Activated T-helper 1 cell treated with Interleukin-2 at 50 U/mL for 16 hours (primary cell): ENCODE data around the gene PLPPR1.
"Not testable (repeated sequence)": the region's sequence is repeated elsewhere in the genome, so short reads cannot be mapped to it uniquely, and the experiment has no call there.

ENCODE experiments used
- DNase-seq: peaks from one replicate; pipeline ENCODE4 v3.0.0-alpha.2; 2020; ENCODE audit warnings: low read depth

The PLPPR1 gene

DNA sequence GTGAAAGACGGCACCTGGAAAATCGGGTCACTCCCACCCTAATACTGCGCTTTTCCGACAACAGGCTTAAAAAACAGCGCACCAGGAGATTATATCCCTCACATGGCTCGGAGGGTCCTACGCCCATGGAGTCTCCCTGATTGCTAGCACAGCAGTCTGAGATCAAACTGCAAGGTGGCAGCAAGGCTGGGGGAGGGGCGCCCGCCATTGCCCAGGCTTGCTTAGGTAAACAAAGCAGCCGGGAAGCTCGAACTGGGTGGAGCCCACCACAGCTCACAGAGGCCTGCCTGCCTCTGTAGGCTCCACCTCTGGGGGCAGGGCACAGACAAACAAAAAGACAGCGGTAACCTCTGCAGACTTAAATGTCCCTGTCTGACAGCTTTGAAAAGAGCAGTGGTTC is 262.5 kb downstream of the PLPPR1 start:
- DNase-seq = not testable (repeated sequence)

DNA sequence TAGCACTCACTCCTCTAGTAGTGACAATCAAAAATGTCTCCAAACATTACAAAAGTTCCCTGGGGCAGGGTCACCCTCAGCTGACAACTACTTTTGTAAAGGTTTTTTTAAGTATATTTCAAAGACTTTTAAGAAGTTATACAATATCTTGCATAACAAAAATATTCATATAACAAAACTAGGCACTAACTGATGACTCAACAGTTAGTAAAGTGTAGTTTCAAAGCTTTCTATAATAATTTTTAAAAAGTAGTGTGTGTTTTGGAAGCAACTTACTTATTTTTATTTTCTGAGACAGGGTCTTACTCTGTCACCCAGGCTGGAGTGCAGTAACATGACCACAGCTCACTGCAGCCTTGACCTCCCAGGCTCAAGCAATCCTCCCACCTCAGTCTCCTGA is 271.4 kb downstream of the PLPPR1 start:
- DNase-seq = no peak

DNA sequence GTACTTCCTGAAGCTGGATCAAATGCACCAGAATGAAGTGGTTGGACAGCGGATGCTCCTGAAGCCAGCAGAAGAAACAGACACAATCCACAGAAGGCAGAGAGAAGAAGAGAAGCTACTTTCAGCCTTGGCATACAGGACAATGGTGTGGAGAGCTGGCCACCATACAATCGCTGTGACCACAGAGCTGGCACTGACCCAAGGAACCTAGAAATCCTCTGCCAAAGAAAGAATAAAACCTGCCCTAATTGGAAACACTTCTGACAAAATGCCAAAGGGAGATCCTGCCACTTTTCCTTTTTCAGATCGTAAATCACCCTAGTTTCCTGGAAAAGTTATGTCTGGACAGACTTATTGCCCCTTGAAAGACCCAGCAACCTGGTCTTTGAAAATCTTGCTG is 278.5 kb downstream of the PLPPR1 start:
- DNase-seq = no peak

DNA sequence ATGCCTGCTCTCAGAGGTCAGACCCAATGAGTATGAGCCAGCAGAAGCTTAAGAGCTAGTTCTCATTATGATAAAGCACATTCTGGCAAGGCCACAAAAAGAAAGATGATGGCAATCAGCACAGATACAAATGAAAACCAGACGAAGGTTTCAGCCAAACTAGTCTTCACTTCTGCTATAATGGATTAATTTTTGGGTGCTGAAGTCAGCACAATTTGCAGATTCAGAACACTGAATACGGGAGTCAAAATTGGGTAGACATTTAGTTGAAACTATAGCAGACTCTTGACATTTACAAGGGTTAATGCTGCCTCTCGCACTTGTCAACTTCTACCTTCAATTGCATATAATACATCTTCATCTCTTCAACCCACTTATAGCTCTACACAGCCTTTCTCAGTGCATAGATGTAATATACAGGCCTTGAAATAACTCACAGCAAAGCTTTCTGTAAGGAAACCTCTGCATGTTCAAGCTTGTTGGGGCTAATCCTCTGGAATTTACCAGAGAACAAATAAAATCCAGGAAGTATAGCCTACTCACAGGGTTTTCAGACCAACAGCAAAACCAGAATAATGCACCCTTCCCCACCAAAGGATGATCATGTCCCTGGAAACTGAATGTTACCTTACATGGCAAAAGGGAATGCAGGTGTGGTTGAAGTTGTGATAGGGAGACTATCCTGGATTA is 279.1 kb downstream of the PLPPR1 start:
- DNase-seq = no peak

DNA sequence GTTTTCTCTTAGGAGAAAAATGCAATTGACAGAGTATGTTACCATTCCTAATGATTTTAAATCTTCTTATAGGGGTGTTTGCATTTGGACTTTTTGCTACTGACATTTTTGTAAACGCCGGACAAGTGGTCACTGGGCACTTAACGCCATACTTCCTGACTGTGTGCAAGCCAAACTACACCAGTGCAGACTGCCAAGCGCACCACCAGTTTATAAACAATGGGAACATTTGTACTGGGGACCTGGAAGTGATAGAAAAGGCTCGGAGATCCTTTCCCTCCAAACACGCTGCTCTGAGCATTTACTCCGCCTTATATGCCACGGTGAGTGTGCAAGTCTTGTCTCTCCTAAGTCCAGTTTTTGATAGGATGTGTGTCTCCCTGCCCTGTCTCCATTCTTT is 280.6 kb downstream of the PLPPR1 start:
- DNase-seq = no peak

DNA sequence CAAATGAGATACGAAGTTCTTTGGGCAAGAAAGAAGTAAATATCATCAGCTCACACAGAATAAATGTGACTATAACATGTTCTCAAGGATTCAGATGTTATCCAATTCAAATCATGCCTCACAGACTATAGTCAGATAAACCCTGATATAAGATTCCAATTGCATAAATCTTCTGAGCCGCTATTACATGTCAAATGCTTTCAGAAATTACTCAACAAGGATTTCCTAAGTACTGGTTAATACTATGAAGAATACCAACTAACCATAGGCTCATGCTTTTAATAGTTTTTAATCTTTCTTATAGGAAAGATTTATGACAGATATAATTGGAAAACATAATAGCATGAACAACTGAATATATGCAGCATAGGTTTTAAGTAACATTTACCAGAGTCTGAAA is 282.7 kb downstream of the PLPPR1 start:
- DNase-seq = no peak

DNA sequence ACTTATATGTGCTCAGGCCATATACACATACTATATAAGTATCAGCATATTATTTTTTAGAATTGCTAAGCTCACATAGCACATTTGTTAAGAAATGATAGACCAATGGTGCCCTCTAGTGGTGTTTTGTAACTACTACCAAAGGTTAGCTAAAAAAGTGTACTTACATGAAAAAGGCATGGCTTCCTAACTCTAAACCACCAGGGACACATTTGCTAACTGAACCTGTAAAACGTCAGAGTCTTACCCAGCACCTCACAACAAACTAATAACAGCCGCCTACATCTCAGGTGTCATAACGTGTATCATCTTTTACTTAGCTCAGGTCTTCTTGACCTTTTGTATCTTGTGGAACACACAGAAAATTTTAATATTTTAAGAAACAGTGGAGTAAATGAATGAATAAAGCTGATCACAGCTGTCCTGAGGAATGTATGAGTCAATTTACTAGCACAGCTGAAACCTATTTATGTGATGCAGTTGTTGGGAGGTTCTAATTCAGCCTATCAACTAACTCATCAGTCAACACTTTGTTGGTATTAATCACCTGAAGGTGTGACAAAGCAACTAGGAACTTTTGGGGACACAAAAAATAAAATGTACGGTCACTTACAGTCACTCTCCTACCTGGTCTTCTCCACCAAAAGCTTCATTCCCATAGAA is 283.4 kb downstream of the PLPPR1 start:
- DNase-seq = no peak

DNA sequence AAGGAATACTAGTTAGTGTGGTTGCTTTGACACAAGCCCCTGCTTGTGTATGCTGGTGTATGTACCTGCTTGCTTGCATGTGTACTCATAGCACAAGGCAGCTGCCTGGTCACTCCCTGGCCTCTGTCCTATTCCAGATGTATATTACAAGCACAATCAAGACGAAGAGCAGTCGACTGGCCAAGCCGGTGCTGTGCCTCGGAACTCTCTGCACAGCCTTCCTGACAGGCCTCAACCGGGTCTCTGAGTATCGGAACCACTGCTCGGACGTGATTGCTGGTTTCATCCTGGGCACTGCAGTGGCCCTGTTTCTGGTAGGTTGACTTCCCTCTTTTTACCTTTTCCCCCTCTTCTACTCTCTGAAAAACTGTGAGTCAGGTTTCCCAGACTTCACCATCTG is 284.1 kb downstream of the PLPPR1 start:
- DNase-seq = no peak

DNA sequence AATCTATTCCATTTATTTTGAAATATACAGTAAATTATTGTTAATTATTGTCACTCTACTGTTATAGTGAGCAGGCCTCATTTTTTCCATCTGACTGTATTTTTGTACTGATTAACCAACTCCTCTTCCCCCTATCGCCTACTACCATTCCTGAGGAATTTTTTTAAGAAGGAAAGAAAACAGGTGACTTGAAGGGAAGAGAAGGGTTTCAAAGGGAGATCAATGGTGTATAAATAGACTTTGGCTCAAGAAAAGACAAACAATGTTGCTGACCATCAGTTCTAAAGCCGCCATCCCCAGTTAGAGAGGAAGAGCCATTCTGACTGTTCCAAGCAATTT is 286.6 kb downstream of the PLPPR1 start:
- DNase-seq = no peak

DNA sequence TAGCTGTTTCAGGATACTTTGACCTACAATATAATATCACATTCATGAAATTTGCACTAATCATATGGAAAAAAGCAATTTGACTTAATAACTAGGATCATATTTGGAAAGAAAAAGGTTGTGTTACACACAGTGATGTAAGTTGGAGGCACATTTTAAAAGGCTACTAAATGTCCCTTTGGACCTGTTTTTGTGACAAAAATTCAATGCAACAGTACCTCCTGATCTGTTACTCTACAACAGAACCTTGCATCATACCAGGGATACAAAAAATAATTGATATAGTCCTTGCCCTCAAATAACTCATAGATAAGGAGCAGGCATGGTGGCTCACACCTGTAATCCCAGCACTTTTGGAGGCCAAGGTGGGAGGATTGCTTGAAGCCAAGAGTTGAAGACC is 289.2 kb downstream of the PLPPR1 start:
- DNase-seq = no peak

DNA sequence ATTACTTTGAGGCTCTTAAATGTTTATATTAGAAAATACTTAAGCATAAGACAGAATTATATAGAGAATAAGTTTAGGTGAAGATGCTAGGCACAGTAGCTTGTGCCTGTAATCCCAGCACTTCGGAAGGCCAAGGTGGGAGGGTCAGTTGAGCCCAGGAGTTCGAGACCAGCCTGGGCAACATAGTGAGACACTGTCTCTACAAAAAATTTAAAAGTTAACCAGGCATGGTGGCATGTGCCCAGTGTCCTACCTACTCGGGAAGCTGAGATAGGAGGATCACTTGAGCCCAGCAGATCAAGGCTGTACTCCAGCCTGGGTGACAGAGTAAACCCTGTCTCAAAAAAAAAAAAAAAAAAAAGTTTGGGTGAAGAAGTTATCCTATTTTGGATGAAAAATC is 294.6 kb downstream of the PLPPR1 start:
- DNase-seq = no peak

DNA sequence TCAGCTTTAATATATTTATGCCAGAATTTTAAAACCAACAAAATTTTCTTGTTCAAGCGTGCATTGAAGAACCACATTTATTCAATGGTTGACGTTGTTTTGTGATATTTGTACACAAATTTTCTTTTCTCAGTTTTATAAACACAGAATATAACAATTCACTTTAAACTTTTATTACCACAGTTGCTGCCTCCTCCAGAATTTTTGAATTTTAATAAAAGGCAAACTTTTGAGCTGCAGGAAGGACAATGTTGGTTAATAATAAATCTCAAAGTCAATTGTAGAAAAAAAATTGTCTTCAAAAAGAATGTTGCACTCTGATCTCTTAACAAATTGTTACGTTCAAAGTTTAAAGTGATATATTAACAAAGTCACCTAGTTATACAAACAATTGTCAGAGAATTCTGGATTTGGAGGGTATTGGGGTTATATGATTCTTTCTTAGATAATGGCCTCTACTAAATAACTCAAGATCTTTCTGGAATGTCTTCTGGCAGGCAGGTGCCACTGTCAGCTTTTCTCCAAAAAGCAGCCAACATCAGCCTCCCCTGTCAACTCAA is 295.8 kb downstream of the PLPPR1 start:
- no peak for DNase-seq

DNA sequence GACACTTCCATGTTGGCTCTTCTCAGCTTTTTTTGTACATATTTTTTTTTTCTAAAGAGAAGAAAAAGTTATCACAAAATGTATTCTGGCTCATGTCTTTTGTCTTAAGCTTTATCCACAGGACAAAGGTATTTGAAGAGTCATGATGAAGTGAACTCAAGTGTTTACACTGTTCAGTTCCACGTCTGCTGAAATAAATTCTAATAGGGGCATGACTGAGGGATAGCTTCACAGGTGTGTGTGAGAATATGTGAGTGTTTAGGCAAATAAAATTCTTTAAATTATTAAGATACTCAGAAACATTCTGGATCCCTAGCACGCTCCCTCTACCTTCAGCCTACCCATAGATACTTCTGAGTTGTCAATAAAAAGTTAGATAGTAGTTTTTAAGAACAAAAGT is 296.5 kb downstream of the PLPPR1 start:
- no peak for DNase-seq

DNA sequence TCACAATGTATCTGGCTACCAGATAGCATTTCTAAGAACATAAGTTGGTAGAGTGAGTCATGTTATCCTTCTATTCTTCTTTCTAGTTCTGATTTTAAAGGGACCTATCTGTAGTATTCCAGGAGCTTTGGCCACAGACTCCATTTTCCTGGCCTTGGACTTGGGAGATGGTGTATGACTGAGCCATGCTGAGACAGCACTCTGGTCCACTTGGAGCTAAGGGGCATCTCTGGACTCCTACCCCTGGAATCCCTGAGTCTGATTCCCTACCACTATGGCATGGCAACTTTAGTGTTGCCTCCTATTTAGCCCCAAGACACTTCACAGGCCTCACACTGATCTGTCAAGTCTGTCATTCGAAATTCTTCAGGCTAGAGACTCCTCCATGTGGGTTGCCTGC is 297.5 kb downstream of the PLPPR1 start:
- no peak for DNase-seq

DNA sequence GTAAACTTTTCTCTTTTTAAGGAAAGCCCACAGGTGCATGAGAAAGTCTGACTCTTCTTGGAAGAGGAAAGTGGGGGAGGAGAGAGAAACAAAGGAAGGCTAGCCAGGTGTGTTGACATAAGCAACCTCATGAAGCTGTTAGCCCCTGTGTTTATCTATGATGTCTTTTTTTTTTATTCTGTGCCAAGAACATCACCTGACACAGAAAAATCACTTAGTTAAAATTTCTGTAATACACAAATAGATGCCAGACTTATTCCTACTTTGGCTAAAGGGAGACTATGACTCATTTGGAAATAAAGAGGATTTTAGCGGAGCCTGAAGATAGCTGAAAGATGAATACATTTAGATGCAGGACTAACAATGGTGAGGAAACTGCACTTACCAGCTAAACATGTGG is 298.0 kb downstream of the PLPPR1 start:
- no peak for DNase-seq

DNA sequence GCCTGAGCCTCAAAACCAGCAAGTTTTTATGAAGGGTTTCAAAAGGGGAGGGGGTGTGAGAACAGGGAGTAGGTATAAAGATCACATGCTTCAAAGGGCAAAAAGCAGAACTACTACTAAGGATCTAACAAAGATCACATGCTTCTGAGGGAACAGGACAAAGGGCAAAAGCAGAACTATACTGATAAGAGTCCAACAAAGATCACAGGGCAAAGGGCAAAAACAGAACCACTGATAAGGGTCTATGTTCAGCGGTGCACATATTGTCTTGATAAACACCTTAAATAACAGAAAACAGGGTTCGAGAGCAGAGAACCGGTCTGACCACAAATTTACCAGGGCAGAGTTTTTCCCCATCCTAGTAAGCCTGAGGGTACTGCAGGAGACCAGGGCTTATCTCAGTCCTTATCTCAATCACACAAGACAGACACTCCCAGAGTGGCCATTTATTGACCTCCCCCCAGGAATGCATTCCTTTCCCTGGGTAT is 298.9 kb downstream of the PLPPR1 start:
- DNase-seq = not testable (repeated sequence)

DNA sequence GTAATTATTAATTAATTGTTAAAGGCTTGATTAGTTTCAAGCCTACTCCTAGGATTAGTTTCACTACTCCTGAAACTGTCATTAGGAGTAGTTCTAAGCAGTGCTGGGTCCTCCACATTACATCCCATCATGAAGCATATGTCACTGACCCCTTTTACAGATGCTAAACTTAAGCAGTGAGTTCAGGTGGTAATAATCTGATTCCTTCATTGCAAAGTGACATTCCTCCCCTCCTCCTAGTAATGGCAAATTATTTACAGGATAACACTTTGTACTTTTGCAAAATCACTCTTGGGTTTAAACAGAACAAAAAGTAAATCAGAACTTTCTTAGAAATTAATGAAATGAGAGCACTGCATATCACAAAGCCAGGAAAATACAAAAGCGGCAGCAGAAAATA is 303.8 kb downstream of the PLPPR1 start:
- no peak for DNase-seq

DNA sequence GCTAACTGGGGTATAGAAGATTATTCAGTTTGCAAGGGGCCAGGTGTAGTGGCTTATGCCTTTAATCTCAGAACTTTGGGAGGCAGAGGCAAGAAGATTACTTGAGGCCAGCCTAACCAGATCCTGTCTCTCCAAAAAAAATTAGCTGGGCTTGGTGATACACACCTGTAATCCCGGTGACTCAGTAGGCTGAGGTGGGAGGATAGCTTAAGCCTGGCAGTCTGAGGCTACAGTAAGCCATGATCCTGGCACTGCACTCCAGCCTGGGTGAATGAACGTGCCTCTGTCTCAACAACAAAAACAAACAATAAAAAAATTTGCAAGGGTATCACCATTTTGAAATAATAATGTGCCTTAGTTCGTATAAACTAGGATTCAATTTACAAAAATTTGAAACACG is 305.0 kb downstream of the PLPPR1 start:
- no peak for DNase-seq

DNA sequence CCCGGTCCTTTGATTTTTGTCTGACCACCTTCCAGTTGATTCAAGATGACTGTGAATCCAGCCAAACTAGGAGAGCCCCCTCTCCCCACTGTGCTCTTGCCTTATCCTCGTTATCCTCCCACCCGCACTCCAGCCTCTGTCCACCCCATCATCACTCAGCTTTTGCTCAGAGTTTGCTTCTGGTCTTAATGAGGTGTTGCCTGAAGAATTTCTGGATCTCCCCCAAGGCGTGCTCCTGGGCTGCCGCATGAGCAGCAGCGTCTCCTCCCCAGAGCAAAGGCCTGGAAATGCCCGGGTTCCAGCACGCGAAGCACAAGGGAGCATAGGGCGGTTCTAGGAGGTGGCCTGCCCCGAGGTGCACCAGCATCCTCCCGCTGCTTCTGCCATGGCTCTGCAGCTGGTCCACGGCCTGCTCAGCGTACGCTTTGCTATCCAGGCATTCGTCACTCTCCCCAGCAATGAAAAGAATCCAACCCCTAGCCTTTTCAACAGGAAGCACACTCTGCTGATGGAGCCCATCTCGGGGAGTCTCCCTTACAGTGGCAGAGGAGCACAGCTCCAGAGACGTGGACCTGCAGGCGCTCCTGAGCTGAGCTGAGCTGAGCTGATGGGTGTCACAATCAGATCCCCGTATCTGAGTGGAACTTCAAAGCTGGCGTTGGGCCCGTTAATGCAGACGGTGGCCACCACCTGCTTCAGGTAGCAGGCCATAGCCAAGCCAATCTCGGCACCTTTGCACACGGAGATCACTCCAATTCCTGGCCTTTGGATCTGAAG is 305.6 kb downstream of the PLPPR1 start:
- no peak for DNase-seq

DNA sequence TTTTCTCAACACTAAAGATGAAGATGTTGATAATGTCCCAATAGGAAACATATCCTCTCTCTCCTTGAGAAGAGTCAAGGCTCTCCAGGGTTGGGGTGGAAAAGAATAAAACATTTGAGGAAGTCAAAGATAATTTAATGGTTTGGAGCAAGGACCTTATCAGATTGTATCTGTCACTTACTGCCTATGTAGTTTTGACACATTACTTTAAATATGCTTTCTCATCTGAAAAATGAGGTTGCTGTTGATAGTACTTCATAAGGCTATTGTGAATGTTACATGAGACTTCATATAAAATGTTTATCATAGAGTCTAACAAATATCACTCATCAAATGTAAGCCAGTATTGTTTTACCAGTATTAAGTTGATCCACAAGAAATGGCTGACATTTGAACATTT is 307.6 kb downstream of the PLPPR1 start:
- DNase-seq = no peak

DNA sequence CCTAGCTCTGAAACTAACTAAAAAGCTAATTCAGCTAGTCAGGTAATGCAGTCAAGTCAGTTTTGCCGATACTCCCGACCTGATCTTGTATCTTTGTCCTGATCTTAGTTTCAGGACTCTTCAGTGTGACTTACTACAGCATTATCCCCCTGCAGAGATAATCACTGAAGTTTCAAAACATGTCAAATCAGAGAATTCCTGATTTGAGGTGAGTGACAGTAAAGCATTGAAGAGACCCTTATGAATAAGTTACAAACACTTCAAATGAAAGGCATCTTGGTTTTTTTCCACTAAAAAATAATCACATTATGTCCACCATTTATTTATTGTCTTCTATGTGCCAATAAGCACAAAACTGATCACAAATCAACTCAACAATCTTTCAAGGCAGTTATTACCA is 308.7 kb downstream of the PLPPR1 start:
- no peak for DNase-seq

DNA sequence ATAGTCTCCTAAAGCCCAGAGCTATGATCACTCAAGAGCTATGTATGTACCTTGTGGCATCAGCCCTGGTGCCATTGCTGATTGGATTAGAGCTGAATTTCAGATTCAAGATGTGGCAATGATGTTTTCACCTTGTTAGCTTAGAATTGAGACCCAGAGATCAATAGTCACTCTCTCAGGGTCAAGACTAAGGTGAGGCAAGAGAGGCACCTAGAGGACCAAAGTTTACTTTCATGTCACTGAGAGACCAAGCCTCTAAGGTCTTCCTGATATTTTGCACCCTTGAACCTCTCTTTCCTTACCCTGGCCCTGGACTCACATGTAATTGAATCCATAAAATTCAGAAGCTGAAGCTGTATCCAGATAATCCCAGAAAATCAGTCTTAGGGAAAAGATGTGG is 313.4 kb downstream of the PLPPR1 start:
- DNase-seq = no peak

DNA sequence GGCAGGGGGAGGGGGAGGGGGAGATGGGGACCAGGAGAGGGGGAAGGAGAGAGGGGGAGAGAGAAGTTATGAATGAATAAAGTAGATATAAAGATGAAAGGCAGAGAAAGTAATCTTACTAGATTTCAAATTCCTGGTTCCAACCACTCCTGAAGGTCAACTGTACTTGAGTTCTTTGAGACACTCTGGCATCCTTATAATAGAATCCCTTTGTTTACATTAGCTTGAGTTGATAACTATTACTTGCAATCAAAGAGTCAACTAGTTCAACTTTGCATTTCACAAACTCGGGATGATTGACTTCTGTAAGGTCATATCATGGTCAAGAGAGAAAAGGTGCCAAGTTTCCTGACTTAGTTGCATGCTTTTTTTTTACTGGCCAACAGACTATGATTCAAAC is 314.1 kb downstream of the PLPPR1 start:
- DNase-seq = no peak
